ENCODE data around the gene CTNS.

Gene CTNS

GRCh38 chr17:3626831-3627768 is 9.5 kb upstream of the CTNS start:
- DNase-seq (ENCODE audit: low read depth) = no peak

- DNase-seq (ENCODE audit: low read depth) = no peak
These were observed 8.8 kb upstream of the CTNS start for GRCh38 chr17:3627769-3628167.

- DNase-seq (ENCODE audit: low read depth) = no peak
These were observed 5.8 kb upstream of the CTNS start for GRCh38 chr17:3630781-3631180.

GRCh38 chr17:3632287-3632686 is 4.3 kb upstream of the CTNS start:
- DNase-seq (ENCODE audit: low read depth) = no peak

- no peak for DNase-seq (ENCODE audit: low read depth)
These were observed 946 bp upstream of the CTNS start for GRCh38 chr17:3635474-3636153.

- no peak for DNase-seq (ENCODE audit: low read depth)
These were observed 381 bp downstream of the CTNS start for GRCh38 chr17:3636908-3637373.

GRCh38 chr17:3639981-3640596 is 3.5 kb downstream of the CTNS start:
- DNase-seq (ENCODE audit: low read depth) = no peak

- no peak for DNase-seq (ENCODE audit: low read depth)
These were observed 4.5 kb downstream of the CTNS start for GRCh38 chr17:3641014-3641413.

- no peak for DNase-seq (ENCODE audit: low read depth)
These were observed 5.3 kb downstream of the CTNS start for GRCh38 chr17:3641717-3642486.

GRCh38 chr17:3643889-3644349 is 7.4 kb downstream of the CTNS start:
- no peak for DNase-seq (ENCODE audit: low read depth)

- DNase-seq (ENCODE audit: low read depth) = no peak
These were observed 8.8 kb downstream of the CTNS start for GRCh38 chr17:3645310-3645709.

- no peak for DNase-seq (ENCODE audit: low read depth)
These were observed 10.7 kb downstream of the CTNS start for GRCh38 chr17:3647251-3647650.

GRCh38 chr17:3647769-3648555 is 11.4 kb downstream of the CTNS start:
- no peak for DNase-seq (ENCODE audit: low read depth)

GRCh38 chr17:3655766-3656165 is 19.2 kb downstream of the CTNS start:
- no peak for DNase-seq (ENCODE audit: low read depth)

GRCh38 chr17:3656353-3656752 is 19.8 kb downstream of the CTNS start:
- DNase-seq (ENCODE audit: low read depth) = no peak

GRCh38 chr17:3656755-3657587 is 20.4 kb downstream of the CTNS start:
- no peak for DNase-seq (ENCODE audit: low read depth)

- no peak for DNase-seq (ENCODE audit: low read depth)
These were observed 21.0 kb downstream of the CTNS start for GRCh38 chr17:3657588-3657869.

- DNase-seq (ENCODE audit: low read depth) = no peak
These were observed 21.6 kb downstream of the CTNS start for GRCh38 chr17:3657874-3658783.

- no peak for DNase-seq (ENCODE audit: low read depth)
These were observed 22.4 kb downstream of the CTNS start for GRCh38 chr17:3658784-3659449.

All from CMK (cell line).